Smooth muscle cell of the coronary artery (primary cell): ENCODE results near the gene KYNU. TPM values are rescaled to one million over a fixed set of nuclear protein-coding genes. Genes with fewer than 3 reads are reported as not detected.

Experiments used
- total RNA-seq: library from RNA; depleted of rRNA; stranded (reverse); fragments of >200 nt; gene quantifications from 2 replicates; pipeline ENCODE4 v1.2.3, GENCODE V29; 2014; ENCODE audit warnings: low replicate concordance

The KYNU gene
- total RNA-seq: under 0.01 and 1.3 TPM in 2 replicates

GRCh38 chr2:142877216-142877838 is at the start of gene KYNU:
Gene KYNU (plus strand): TSS chr2:142877664. CDS start chr2:142885368, 7,704 bp downstream.

